Measurements from ENCODE around the gene THUMPD3. TPM values are rescaled to one million over a fixed set of nuclear protein-coding genes. Genes with fewer than 3 reads are reported as not detected.

The THUMPD3 gene
- total and polyA plus RNA-seq, 11 donors, result 25.3 to 65.5 (median 51.5) TPM

DNA sequence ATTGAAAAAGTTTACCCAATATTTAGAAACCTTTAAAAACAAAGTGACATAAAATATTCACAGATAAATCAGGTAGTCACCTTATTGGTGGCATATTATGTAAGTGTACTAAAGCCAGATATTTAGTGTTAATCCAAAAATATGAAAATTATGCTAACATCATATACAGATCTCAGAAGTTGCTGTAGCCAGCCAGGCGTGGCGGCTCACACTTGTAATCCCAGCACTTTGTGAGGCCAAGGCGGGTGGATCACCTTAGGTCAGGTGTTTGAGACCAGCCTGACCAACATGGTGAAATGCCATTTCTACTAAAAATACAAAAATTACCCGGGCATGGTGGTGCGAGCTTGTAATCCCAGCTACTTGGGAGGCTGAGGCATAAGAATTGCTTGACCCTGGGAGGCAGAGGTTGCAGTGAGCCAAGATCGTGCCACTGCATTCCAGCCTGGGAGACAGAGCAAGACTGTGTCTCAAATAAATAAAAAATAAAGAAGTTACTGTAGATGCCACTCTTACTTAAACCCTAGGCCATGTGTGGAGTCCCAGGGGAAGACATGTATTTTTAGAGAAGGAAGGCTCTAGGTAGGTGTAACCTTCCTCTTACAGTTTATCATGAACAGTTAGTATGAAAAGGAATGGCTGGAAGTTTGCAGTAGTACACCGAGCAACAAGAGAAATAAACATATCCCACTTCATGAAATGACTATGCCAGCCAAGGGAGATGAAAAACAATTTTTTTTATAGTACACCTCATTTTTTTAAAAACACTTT is 44.2 kb downstream of the THUMPD3 start:
- peaks cover 0 to 4% (median 0%) of the 10 kb centered on the region in 9 donors for H3K36me3 ChIP-seq
- no peaks in the 10 kb centered on the region for H3K27me3 ChIP-seq
- H3K9me3 ChIP-seq, result peaks cover 0 to 5% (median 0%) of the 10 kb centered on the region in 12 donors
- TF ChIP-seq, protein P1, sequence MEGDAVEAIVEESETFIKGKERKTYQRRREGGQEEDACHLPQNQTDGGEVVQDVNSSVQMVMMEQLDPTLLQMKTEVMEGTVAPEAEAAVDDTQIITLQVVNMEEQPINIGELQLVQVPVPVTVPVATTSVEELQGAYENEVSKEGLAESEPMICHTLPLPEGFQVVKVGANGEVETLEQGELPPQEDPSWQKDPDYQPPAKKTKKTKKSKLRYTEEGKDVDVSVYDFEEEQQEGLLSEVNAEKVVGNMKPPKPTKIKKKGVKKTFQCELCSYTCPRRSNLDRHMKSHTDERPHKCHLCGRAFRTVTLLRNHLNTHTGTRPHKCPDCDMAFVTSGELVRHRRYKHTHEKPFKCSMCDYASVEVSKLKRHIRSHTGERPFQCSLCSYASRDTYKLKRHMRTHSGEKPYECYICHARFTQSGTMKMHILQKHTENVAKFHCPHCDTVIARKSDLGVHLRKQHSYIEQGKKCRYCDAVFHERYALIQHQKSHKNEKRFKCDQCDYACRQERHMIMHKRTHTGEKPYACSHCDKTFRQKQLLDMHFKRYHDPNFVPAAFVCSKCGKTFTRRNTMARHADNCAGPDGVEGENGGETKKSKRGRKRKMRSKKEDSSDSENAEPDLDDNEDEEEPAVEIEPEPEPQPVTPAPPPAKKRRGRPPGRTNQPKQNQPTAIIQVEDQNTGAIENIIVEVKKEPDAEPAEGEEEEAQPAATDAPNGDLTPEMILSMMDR (IDR thresholded peaks at IDR 0.05), result no peak
- no peak for TF ChIP-seq POLR2A (IDR thresholded peaks at IDR 0.05)
- DNase-seq (no peak), ATAC-seq (peak in 2 of 4 donors; percentile 31 to 44)
- 72 to 81% (median 73%) methylated on average over 7 of the region's 7 CpGs for WGBS, 4 donors
- H3K4me3 ChIP-seq, result no peak overlapping the region
- peaks cover 16 to 99% (median 87%) of the 10 kb centered on the region in 12 donors for H3K4me1 ChIP-seq
- H3K27ac ChIP-seq, result peak overlapping the region in 1 of 12 donors; percentile 43
- intact Hi-C loops (cut with DNase I), result no loop called here

DNA sequence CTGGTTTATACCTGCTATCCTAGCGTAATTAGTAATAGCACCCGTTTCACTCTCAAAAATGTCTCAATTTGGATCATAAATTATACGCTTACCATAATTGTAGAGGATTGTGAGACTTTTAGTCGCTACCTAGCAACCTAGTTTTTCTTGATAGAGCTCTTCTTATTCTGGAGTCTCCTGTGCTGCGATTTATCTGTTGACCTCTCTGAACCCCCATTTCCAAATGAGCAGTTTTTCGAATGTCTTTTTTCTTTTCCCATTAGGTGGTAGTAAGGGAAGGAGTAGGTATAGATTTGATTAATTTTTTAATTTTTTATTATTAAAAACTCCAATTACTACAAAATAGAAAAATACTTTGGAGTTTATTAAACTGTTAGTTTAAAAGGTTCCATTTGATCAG is 45.2 kb downstream of the THUMPD3 start:
- H3K9me3 ChIP-seq, result peaks cover 0 to 5% (median 0%) of the 10 kb centered on the region in 12 donors
- peaks cover 9 to 99% (median 83%) of the 10 kb centered on the region in 12 donors for H3K4me1 ChIP-seq
- H3K27ac ChIP-seq, result peak overlapping the region in 6 of 12 donors; percentile 13 to 55 (median 39)
- DNase-seq (no peak), ATAC-seq (no peak)
- H3K4me3 ChIP-seq, result no peak overlapping the region
- H3K27me3 ChIP-seq, result no peaks in the 10 kb centered on the region
- no peak for TF ChIP-seq POLR2A (IDR thresholded peaks at IDR 0.05)
- TF ChIP-seq, protein P1 (IDR thresholded peaks at IDR 0.05), result no peak
- H3K36me3 ChIP-seq, result peaks cover 0 to 4% (median 0%) of the 10 kb centered on the region in 9 donors
- 88 to 92% (median 90%) methylated on average over 6 of the region's 6 CpGs for WGBS, 4 donors
- intact Hi-C loops (cut with DNase I), result no loop called here

DNA sequence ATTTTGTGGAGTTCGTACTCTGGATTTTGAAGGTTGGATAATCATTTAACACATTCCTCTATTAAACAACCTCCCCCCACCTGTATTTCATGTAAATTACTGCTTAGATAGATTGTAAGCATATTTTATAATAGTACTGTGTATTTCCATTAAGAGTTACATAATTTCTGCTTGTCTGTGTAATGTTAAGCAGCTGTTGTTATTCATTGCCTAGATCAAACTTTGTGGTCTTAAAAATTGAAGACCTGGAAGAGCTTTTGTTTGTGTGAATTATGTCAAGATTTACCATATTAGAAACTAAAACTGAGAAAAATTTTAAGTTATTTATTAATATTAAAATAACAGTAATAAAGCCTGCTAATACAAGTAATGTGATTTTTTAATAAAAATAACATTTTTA is 45.7 kb downstream of the THUMPD3 start:
- TF ChIP-seq, protein P1 (IDR thresholded peaks at IDR 0.05), result no peak
- no peak for TF ChIP-seq POLR2A (IDR thresholded peaks at IDR 0.05)
- H3K27ac ChIP-seq, result peak overlapping the region in 7 of 12 donors; percentile 5 to 55 (median 35)
- DNase-seq (no peak), ATAC-seq (no peak)
- H3K27me3 ChIP-seq, result no peaks in the 10 kb centered on the region
- H3K4me3 ChIP-seq, result no peak overlapping the region
- WGBS, 4 donors, result 82 to 85% (median 83%) methylated on average over 1 of the region's 1 CpG
- intact Hi-C loops (cut with DNase I), result no loop called here
- H3K4me1 ChIP-seq, result peaks cover 9 to 97% (median 79%) of the 10 kb centered on the region in 12 donors
- H3K9me3 ChIP-seq, result peaks cover 0 to 5% (median 0%) of the 10 kb centered on the region in 12 donors
- peaks cover 0 to 4% (median 0%) of the 10 kb centered on the region in 9 donors for H3K36me3 ChIP-seq
